IMR-90 (cell line): Measurements from ENCODE around the gene TBX4. TPM values are rescaled to one million over a fixed set of nuclear protein-coding genes. Genes with fewer than 3 reads are reported as not detected.

ENCODE experiments used
- polyA plus RNA-seq, 3 experiments: library from polyadenylated mRNA; depleted of rRNA; stranded (reverse); fragments of >200 nt; gene quantifications; 2 replicates each; pipeline ENCODE4 v1.2.3, GENCODE V29; 2012; ENCODE audit warnings: low replicate concordance in 1 of 3
- total RNA-seq: library from RNA; depleted of rRNA; stranded (reverse); fragments of >200 nt; gene quantifications from 2 replicates; pipeline ENCODE4 v1.2.3, GENCODE V29; 2012; rRNA removed

Gene TBX4
- total and polyA plus RNA-seq, 2 of the 4 experiments (the other 2 are of a cell fraction): 0.05 TPM; not detected in 1

Other genes starting within 250 kb of the TBX4 start
- gene TBX2, start 52.6 kb upstream of the TBX4 start, total RNA-seq: 20.1 and 23.6 TPM in 2 replicates
- gene TBX2, start 52.6 kb upstream of the TBX4 start, polyA plus RNA-seq (2012; rRNA removed): 64.1 and 69.2 TPM in 2 replicates
- not detected in 2 replicates for gene NACA2, start 138.8 kb downstream of the TBX4 start, total RNA-seq
- not detected in 2 replicates for gene NACA2, start 138.8 kb downstream of the TBX4 start, polyA plus RNA-seq (2012; rRNA removed)